Amniotic stem cell (primary cell): Measurements from ENCODE around the gene VAC14.
"Not testable (repeated sequence)": the region's sequence is repeated elsewhere in the genome, so short reads cannot be mapped to it uniquely, and the experiment has no call there.

ENCODE experiments used
- DNase-seq: peaks from one replicate; lab custom pipeline; 2025; lab: John Stamatoyannopoulos, UW

VAC14 gene

DNA sequence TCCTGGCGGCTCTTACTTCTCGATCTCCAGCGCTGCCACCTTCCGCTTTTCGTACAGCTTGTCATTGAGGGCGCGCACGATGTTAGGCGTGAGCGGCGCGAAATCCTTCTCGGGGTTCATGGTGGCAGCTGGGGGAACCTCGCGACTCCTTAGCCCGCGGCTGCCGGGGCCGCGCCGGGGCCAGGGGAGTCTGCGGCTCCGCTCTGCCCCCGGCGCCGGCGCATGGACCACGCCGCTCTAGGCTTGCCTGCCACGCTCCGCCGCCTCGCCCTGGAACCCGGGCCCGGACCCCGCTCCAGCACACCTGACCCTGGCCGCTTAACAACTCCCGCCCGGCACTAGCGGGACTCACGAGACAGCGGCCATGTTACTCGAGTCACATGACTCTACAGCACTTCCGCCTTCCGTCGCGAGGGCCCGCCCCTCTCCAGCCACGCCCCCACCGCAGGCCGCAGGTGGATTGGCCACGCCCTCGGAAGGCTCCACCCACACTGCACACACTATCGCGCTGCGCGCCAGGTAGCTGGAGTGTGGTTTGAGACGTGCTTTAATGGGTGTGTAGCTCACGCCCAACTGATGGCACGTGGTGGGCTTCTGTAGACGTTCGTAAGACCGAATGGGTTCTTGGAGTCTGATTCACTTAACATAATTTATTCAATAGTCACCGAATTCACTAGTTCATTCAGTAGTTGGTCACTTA is at the start of gene VAC14:
TSS of gene VAC14 (minus strand) at position 378 of the 700 bp plus-strand sequence. CDS start at position 120, 258 bp downstream.
- DNase-seq = peak; percentile 55

DNA sequence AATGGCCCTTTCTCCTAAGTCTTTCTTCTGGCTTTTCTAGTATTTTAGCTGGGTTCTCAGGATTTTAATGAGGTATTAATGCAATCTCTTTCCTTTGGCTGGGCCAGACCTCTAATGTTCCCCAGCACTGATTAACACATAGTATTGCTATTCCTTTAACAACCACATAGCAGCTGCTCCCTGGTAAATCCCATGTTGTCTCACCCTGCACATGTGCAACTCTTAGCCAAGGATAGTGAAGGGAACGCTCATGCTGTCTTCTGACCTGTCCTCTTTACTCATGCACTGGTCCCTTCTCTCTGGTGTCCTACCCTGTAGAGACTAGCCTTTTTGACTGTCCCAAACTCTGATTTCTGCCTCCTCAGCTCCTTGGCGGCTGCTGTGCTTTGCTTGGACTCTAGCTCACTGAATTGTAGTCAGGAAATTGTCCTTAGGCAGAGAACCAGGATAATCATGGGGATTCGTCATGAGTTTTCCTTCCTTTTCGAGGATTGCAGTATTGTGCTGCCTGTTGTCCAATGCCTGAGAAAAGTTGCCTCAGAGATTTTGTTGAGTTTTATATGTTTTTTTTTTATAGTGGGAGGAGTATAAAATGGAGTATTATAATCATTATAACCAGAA is 22.6 kb upstream of the VAC14 start:
- DNase-seq = not testable (repeated sequence)

DNA sequence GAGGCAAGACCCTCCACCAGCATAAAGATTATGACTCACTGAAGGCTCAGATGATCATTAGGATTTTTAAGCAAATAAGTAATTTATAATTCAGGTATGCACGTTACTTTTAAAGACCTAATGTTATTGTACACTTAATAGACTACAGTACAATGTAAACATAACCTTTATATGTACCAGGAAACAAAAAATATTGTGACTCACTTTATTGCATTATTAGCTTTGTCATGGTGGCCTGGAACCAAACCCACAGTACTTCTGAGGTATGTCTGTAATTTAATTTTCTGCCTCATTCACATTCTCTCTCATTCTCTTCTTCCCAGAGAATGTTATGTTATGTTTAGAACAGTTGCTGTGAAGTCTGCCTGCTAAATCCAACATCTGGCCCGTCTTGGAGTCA is 21.8 kb upstream of the VAC14 start:
- not testable (repeated sequence) for DNase-seq

DNA sequence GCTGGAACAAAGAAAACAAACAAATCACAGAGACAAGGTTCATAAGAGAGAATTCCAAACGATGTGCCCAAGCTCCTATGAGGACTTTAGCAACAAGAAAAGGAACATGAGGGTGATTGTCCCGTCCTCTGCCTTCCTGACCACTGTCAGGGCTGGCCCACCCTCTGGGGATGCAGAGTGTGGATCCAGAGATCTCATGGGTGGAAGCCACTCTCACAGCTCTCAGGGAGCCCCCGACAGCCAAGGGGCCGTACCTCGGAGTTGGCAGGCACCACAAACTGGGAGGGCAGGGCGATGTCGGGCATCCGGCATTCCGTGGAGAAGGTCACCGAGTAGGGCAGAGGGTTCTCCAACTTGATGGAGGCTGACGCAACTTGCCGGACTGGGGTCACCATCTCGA is 17.1 kb upstream of the VAC14 start:
- not testable (repeated sequence) for DNase-seq

DNA sequence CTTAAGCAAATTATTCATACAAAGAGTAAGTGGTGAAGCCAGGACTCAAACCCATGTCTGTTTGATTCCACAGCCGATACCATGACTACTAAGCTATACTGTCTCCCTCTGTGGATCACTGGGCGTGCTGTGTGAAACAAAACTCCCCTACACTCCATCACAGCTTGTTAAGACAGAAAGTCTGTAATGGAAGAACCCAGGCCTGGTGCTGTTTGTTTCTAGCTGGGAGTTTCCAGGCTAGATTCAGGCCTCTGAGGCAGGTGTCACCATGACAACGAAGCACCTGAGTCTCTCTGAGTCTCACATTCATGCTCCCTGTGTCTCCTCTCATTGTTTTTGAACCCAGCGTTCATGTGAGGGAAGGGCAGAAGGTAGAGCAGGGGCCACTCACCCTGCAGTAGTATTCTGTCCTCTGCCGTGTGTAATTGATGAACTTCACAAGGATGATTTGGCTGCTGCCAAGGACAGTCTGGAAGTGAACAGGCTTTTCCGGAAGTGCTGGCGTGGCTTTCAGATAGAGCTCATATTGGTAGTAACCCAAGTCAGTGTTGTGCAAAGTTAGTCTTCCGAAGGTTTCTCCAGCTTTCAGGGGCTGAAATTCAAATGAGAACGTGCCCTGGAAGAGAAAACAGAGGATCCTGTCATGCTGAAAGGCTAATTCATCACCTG is 8.6 kb upstream of the VAC14 start:
- no peak for DNase-seq

DNA sequence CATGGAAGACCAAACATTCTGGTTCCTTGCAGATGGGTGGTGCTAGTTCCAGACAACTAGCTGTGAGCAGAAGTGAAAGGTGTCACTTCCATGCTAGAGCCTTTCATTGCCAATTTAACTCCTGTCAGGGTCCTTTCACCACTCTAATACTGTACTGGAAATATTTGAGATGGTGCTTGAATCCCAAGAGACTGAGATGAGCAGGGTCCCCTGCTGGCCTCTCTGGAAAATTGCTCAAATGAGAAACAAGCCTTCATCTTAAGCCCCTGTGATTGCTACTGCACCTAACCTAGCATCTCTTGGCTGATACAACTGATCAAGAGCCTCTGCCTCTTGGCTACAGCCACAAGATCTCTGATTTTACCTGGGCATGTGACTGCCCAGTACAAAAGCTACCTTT is 7.4 kb upstream of the VAC14 start:
- no peak for DNase-seq

DNA sequence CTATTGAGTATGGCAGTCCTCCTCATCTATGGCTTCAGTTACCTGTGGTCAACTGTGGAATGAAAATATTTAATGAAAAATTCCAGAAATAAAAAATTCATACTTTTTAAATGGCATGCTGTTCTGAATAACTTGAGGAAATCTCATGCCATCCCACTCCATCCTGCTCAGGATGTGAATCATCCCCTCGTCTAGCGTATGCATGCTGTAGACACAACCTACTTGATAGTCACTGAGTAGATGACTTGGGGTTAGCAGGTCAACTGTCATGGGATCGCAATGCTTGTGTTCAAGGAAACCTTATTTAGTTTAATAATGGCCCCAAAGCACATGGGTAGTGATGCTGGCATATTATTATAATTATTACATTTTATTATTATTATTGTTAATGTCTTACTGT is 4.8 kb upstream of the VAC14 start:
- DNase-seq = no peak

DNA sequence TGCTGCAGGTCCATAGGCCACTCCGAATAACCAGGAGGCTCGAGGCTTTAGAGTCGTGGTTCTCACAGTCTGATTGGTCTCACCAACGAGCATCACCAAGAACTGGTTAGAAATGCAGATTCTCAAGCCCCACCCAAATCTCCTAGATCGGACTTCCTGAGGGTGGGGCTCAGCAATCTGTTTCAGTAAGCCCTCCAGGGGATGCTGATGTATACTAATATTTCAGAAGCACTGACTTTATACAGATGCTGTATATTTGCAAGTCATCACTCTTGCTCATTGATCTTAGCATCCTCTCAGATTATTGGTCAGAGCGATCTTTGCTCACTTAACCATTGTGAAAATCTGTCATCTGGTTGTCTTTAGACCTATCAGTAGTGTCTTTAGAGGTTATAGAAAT is 4.4 kb upstream of the VAC14 start:
- no peak for DNase-seq

DNA sequence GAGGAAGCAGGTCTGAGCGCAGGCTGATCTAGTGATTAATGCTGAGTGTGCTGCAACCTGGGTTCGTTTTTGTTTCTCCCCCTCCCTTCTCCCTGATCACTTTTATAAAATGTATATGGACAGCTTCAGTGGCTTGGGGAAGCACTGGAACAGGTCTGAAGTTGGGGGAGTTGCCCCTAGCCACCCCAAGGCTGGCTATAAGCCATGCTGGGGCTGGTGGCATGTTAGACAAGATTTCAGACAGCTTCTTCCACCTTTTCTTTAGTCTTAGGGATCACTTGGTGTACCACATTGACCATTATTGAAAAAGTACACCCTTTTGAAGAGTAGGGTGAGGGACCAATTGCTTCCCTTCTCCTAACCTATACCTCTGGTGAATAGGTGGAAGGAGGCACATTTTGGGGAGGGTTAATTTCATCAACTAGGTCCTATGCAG is 3.8 kb upstream of the VAC14 start:
- DNase-seq = no peak

DNA sequence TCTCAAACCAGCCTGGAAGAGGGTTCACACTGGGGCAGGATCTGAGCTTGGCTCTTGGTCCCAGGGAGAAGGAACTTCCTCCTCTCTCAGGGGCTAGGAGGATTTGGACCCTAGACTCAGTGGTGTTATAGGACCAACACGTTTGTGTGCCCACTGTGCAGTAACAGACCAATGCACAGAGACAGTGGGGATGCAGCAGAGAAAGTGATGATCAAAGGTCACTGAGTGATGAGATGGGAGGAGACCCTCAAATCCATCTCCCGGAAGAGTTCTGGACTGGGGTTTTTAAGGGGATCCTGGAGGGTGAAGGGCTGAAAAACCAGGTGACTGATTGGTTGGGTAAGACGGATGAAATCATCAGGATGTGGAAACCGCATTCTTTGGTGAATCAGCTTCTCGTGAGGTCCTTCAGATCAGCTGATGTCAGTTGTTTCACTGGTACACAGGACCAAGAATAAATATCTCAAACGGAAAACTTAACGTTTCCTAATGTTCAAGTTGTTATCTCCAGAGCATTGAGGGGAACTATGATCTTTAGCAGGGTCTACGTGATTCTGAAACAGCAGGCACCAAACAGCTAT is 3.3 kb upstream of the VAC14 start:
- no peak for DNase-seq

DNA sequence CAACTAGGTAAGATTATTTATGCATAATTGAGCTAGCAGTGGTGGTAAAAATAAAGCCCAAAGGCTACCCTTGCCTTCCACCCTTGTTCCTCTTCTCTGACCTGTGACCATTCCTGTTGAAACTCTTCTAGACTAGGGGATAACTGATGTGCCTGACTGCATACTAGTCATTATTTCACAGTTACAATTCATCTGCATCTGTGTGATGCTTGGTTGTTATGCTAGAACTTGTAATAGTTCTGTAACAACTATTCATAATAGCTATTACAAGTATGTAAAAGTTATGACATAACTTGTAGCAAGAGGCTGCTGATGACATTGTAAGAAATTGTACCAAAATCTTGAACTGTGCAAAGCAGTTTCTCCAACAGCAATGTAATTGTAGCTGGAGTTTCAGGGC is 2.4 kb upstream of the VAC14 start:
- no peak for DNase-seq

DNA sequence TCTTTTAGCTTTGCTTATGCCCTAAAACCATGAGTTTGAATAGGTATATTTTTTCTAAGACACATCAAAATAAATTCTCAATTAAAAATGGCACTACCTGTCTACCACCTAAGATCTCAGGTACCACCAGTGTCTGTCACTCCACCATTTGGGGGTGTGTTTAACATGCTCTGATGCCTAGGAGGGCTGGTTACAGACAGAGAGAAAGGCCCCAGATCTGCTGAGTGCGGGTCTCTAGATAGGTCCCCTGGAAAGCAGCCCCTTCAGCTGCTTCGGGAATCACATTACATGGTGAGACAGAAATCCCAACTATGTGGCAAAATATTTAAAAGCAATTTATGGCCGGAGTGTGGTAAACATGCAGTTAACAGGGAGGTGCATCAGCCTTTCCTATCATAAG is 653 bp upstream of the VAC14 start:
- DNase-seq = no peak

DNA sequence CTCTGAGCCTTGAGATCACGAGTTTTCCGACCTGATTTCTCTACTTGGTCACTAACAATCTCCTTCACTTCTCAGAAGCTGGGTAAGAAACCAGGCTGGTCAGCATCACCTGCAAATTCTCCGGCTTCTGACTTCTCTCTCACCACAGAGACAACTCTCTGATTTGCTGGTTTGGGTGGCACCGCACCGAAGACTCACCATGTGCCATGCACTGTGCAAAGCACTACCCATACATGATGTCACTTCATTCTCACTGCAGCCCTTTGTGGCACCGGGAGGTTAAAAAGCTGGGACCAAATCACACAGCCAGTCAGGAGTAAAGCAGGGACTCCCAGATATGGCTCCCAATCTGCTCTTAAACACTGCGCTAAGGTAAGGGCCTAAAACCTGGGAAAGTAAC is 647 bp downstream of the VAC14 start:
- DNase-seq = no peak

DNA sequence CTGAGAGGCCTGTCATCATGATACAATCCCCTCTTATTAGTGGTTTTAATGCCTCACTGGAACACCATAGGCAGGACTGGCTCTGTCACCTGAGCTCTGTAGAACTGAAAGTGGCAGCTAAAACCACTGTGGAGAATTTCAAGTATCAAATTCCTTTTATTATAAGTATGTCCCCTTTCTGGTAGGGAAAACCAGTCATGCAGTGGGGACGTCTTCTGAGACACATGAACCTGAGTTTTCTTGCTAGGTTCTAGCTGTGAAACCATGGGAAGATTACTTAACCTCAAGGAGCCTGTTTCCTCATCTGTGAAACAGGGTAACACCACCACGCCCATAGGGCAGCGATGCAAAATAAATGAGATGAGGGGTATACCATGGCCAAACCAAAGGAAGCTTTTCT is 4.7 kb downstream of the VAC14 start:
- DNase-seq = no peak

DNA sequence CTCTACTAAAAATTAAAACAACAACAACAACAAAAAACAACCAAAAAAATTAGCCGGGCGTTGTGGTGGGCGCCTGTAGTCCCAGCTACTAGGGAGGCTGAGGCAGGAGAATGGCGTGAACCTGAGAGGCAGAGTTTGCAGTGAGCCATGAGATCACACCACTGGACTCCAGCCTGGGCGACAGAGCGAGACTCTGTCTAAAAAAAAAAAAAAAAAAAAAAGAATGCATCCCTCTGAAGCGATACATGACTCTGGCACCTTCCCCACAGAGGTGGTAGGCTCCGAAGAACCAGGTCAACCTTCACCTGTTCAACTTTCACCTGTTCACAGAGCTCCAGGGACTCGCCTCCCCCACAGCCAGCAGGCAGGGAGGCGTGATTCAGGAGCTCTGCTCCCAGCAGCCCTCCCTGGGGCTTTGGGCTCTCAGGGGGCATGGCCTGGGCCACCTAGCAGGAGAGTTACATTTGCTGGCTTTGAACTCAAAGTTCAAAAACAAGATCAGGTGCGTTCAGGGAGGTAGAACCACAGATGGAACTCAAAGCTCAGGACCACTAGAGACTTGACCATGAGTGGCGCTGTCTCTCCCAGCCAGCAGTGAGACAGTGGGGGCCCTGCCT is 5.6 kb downstream of the VAC14 start:
- DNase-seq = no peak

DNA sequence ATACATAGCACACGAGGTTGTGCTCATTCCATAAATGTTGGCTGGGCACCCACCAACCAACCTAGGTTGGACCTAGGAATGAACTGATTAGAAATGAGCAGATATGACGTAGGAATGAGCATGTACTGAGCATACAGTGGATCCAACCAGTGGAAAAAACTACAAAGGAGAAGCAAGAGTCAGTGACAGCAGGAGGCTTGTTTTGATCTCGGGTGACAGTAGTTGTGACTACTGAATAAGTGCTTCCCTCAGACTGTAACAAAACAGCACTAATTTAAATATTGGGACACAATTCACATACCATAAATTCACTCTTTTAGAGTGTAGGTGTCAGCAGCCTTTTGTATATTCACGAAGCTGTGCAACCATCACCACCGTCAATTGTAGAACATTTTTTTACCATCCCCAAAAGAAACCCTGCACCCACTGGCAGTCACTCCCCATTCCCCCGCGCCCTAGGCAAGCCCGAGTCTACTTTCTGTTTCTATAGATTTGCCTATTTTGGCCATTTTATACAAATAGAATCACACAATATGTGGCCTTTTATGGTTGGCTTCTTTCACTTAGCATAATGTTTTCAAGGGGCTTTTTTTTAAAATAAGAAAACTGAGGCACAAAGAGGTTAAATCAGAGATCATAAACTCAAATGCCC is 7.0 kb downstream of the VAC14 start:
- no peak for DNase-seq

DNA sequence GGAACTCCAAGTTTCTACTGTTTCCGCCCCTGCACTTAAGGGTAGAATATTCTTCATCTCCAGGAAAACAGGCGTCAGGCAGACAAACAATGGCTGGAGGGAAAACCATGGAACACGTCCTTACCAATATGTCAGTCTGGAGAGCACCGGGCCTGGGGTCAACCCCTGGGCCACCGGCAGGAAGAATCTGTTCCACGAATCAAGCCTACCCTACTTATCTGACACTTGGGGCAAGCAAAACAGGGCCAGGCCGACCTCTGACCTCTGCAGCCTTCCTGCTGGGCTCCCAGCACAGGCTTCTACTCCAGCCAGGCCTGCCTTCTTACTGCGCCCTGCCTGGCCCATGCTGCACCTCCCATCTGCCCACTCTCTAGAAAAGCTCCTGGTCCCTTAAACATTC is 10.1 kb downstream of the VAC14 start:
- no peak for DNase-seq

DNA sequence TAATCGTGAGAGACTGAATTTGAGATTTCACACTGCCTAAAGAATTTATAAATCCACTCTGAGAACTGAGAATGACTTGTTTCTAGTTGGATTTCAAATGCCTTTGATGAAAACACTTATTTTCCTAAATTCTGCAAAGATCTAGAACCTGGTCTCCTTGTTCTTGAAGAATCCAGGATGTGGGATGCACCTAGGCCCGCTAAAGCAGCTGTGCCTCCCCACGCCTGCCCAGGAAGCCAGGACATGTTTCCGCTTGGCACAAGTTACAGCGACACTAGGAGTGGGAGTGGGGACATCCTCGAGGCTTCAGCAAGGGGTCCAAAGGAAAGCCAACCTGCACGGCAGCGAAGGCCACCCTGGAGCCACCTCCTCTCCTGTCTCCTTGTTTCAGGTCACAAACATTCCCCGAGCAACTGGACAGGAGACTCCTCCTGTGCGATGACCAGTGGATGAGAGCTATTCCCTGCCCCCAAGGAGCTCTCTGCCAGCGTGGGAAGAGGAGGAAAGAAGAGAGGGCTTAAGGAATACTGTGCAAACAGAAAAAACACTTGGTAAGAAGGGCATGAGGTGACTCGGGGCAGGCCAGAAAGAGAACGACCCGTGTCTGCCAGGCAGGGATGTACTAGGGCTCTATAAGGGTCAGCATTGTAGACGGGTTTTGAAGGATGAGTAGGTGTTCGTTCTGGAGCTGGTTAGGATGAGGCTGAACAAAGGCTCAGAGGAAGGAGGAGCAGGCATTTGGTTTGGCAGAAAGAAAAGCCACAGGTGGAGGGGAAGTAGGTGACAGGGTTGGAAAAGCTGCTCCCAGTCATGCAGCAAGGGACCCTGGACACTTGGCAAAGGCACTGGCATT is 11.1 kb downstream of the VAC14 start:
- DNase-seq = no peak

DNA sequence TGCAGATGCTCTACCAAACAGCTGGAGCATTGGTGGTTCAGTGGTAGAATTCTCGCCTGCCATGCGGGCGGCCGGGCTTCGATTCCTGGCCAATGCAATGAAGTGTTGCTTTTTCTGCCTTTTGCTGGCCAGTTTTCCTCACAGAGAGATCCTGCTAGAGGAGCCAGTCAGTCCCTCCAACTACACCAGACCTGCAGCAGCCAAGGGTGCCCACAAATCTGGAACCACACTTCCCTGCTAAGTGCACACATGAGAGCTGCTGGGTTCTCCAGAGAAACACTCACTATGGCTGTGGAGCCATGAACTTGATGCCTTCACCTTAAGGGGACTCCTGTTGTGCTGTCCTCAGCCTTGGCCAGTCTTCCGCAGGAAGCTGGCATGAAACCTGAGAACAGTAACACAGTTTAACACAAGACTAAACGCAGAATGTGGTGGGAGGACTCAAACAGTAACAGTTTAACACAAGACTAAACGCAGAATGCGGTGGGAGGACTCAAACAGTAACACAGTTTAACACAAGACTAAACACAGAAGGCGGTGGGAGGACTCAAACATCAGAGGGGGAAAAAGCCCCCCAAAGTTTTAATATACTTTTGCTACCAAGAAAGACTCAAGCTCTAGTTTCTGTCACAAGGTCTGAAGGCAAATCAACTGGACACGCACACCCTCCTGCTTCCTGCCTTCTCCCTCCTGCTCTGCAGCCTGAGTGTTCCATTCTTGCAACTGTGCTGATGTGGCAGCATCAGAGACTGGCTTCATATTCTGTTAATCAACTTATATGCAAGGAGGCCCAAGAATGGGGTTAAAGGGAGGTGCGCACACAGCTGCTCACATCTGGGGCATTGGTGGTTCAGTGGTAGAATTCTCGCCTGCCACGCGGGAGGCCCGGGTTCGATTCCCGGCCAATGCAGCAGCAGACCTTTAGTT is 12.0 kb downstream of the VAC14 start:
- DNase-seq = no peak
